Uterus (tissue), 4 donors: ENCODE results near the gene ZFP36. TPM values are rescaled to one million over a fixed set of nuclear protein-coding genes. Genes with fewer than 3 reads are reported as not detected.

Source experiments
- DNase-seq, 2 donors: peaks; one replicate each; pipeline ENCODE4 v3.0.0-alpha.2; 2019 to 2020
- H3K27ac ChIP-seq, 2 donors: fragments of 200-600 bp; sonication (generic); 1 replicate in 1 of 2; 2 replicates in 1 of 2; pipeline ENCODE4 v1.5.1; 2016 to 2018
- H3K27me3 ChIP-seq, 2 donors: fragments of 200-600 bp; sonication (generic); one replicate each; pipeline ENCODE4 v1.5.1; 2018 to 2019; ENCODE audit warnings: control low read depth in 1 of 2
- H3K36me3 ChIP-seq, 2 donors: fragments of 200-600 bp; sonication (generic); one replicate each; pipeline ENCODE4 v1.5.1; 2019; ENCODE audit warnings: control low read depth in 1 of 2
- H3K4me1 ChIP-seq, 2 donors: fragments of 200-600 bp; sonication (generic); one replicate each; pipeline ENCODE4 v1.5.1; 2018 to 2019; ENCODE audit warnings: control low read depth in 1 of 2
- H3K4me3 ChIP-seq, 2 donors: fragments of 200-600 bp; sonication (generic); 1 replicate in 1 of 2; 2 replicates in 1 of 2; pipeline ENCODE4 v1.5.1; 2018 to 2019; ENCODE audit warnings: mild to moderate bottlenecking in 1 of 2
- H3K9me3 ChIP-seq, 2 donors: fragments of 200-600 bp; sonication (generic); one replicate each; pipeline ENCODE4 v1.5.1; 2019; ENCODE audit warnings: control low read depth in 1 of 2
- CTCF ChIP-seq, 4 experiments: fragments of 200-600 bp in 2 of 4; fragments of 450-650 bp in 2 of 4; sonication (generic) in 2 of 4; IDR thresholded peaks; one replicate each; pipeline ENCODE4 v1.5.1; 2016 to 2019; ENCODE audit warnings: antibody characterized with exemption in 4 of 4, mild to moderate bottlenecking in 2 of 4, moderate library complexity in 1 of 4
- POLR2A ChIP-seq, 2 donors: fragments of 450-650 bp; IDR thresholded peaks; one replicate each; pipeline ENCODE4 v1.6.1; 2016; ENCODE audit warnings: antibody characterized with exemption in 2 of 2, mild to moderate bottlenecking in 1 of 2, moderate library complexity in 1 of 2
- intact Hi-C: fragments of 100-400 bp; cut with DNase I; formaldehyde crosslinking; loops from one replicate; pipeline ENCODE4 v1.15.1; 2023; ENCODE audit warnings: low total_unique reads
- total RNA-seq, 4 donors: library from RNA; depleted of rRNA in 3 of 4; stranded (reverse); fragments of >200 nt in 3 of 4; gene quantifications; one replicate each; pipeline versions ENCODE4 v1.1.0 to v1.2.4, GENCODE V29; 2014 to 2023
- donor health status: DM: yes; HTN: yes; CAD: no.

Gene ZFP36
- total RNA-seq, 4 donors from 2014 or later, result 5.0 to 276 (median 145) TPM

DNA sequence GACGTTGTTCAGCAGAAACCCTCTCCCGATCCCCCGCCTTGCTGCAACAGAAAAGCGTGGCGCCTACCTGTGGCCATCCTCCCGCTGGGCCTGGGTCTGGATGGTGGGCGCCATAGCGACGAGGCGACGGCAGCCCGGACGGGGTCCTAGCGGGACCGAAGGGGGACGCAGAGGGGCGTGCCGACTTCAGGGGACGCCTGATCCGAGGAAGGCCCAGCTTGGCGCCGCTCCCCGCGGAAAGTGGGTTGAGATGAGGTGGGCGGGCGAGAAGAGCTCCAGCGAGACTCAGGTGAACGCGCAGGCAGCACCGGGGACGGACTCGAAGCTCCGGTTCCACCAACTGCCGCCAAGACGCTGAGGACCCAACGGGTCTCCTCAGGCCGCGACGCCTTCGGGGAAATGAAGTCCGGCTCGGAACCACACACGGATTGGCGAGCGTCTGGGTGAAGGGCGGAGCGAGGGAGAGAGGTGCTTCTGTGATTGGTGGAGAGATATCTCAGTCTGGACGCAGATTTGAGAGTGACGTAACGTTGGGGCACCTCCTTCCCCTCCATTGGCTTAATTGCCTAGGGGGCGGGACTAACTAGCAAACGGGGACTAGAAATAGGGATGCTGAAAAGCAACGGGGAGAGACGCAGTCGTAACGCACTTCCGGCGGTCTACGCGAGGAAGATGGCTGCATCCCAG lies 15.8 kb upstream of the ZFP36 start, which contains the start of the genes MED29 and PAF1:
Gene MED29, plus strand, starts transcription at position 628 of the 687 bp plus-strand sequence. Its CDS starts 45 bp downstream, at position 673.
Gene PAF1, minus strand, starts transcription at position 356 of the 687 bp plus-strand sequence. Its CDS starts 242 bp downstream, at position 114.
- Histone ChIP-seq H3K4me1 (peaks cover 4 to 7% of the 10 kb centered on the region in 2 donors), H3K27me3 (no peaks in the 10 kb centered on the region), H3K9me3 (no peaks in the 10 kb centered on the region), H3K36me3 (no peaks in the 10 kb centered on the region), H3K27ac (peak within 1 kb of the TSS; percentile 88 to 99), H3K4me3 (peak within 1 kb of the TSS; percentile 79 to 96)
- intact Hi-C loops, result no loop called here
- TF ChIP-seq POLR2A (IDR thresholded peaks at IDR 0.05), result peak; percentile 77 to 89
- TF ChIP-seq CTCF (IDR thresholded peaks at IDR 0.05), result peak in 1 of 4 experiments; percentile 27
- peak; percentile 97 to 99 for DNase-seq

DNA sequence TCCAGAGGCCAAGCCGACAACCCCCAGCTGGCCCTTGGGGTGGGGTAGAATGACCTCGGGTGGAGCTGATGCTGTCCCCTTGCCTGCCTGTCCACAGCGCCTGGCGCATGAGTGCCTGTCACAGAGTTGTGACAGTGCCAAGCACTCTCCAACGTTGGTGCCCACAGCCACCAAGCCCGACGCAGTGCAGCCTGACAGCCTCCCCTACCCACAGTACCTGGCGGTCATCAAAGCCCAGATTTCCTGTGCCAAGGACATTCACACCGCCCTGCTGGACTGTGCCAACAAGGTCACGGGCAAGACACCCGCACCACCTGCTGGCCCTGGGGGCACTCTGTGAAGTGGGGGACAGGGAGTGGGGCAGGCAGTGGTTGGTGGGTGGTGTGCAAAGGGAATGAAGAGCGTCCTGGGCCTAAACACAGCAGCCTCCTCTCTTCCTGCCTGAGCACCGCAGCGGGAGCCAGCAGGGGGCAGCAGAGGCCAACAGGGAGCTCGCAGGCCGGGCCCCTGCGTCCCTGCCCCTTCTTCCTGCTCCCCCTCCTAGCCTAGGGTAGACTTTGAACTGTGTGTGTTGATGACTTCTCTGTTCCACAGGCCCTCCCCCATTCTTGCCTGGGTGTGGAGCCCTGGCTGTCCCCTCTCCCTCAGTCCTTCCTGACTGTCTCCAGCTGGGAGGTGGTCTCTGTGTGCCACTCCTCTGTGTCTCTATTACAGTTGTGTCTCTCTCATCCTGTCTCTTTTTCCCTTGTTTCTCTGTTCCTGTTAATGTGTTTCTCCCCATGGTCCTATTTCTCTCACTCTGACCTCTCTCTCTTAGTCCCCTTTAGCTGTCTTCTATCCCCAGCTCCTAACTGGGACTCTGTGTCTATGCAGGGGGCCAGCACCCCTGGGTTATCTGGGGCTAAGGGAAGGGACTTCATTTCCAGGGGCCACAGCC lies 9.0 kb upstream of the ZFP36 start:
- DNase-seq, result peak; percentile 90
- Histone ChIP-seq H3K4me1 (peaks cover 7 to 20% of the 10 kb centered on the region in 2 donors), H3K36me3 (no peaks in the 10 kb centered on the region), H3K27ac (peak overlapping the region; percentile 86 to 93), H3K4me3 (no peak overlapping the region), H3K9me3 (no peaks in the 10 kb centered on the region), H3K27me3 (no peaks in the 10 kb centered on the region)
- TF ChIP-seq POLR2A (IDR thresholded peaks at IDR 0.05) (peak in 1 of 2 donors; percentile 27), CTCF (IDR thresholded peaks at IDR 0.05) (peak; percentile 97 to 99 (median 99))
- intact Hi-C loops, result no loop called here

GRCh38 chr19:39398297-39398864 lies 8.3 kb upstream of the ZFP36 start:
- no peak overlapping the region for H3K4me3 ChIP-seq
- intact Hi-C loops, result no loop called here
- no peaks in the 10 kb centered on the region for H3K27me3 ChIP-seq
- DNase-seq, result peak; percentile 60 to 70
- no peak for TF ChIP-seq POLR2A (IDR thresholded peaks at IDR 0.05)
- TF ChIP-seq CTCF (IDR thresholded peaks at IDR 0.05), result no peak
- H3K27ac ChIP-seq, result peak overlapping the region; percentile 86 to 93
- H3K9me3 ChIP-seq, result no peaks in the 10 kb centered on the region
- no peaks in the 10 kb centered on the region for H3K36me3 ChIP-seq
- peaks cover 7 to 20% of the 10 kb centered on the region in 2 donors for H3K4me1 ChIP-seq

- no peaks in the 10 kb centered on the region for H3K36me3 ChIP-seq
- peak overlapping the region in 1 of 2 donors; percentile 99 for H3K27ac ChIP-seq
- H3K4me1 ChIP-seq, result peaks cover 7 to 20% of the 10 kb centered on the region in 2 donors
- DNase-seq, result no peak
- no peaks in the 10 kb centered on the region for H3K27me3 ChIP-seq
- TF ChIP-seq CTCF (IDR thresholded peaks at IDR 0.05) (no peak), POLR2A (IDR thresholded peaks at IDR 0.05) (no peak)
- no peaks in the 10 kb centered on the region for H3K9me3 ChIP-seq
- intact Hi-C loops, result no loop called here
- H3K4me3 ChIP-seq, result no peak overlapping the region
Measured at GRCh38 chr19:39399668-39400050, 7.0 kb upstream of the ZFP36 start.
